Fibroblast of skin of right biceps (primary cell): ENCODE results near the gene GALNT12.

ENCODE experiments used
- DNase-seq: peaks from one replicate; pipeline ENCODE4 v3.0.0-alpha.2; 2013

The GALNT12 gene

GRCh38 chr9:98807070-98807813, at the start of gene GALNT12:
TSS of gene GALNT12 (plus strand) at chr9:98807670. CDS start at chr9:98807699, 29 bp downstream.
- DNase-seq: no peak

- DNase-seq: no peak
Measured at GRCh38 chr9:98760231-98760630, 47.2 kb upstream of the GALNT12 start.

- DNase-seq: peak; percentile 48
Measured at GRCh38 chr9:98763986-98764745, 43.3 kb upstream of the GALNT12 start.

- no peak for DNase-seq
Measured at GRCh38 chr9:98765256-98765655, 42.2 kb upstream of the GALNT12 start.

- peak; percentile 9 for DNase-seq
Measured at GRCh38 chr9:98766586-98766985, 40.9 kb upstream of the GALNT12 start.

- DNase-seq: no peak
Measured at GRCh38 chr9:98767196-98767595, 40.3 kb upstream of the GALNT12 start.

GRCh38 chr9:98767915-98768314, 39.6 kb upstream of the GALNT12 start:
- DNase-seq: no peak

GRCh38 chr9:98768344-98768743, 39.1 kb upstream of the GALNT12 start:
- no peak for DNase-seq

- DNase-seq: no peak
Measured at GRCh38 chr9:98770717-98771116, 36.8 kb upstream of the GALNT12 start.

GRCh38 chr9:98771209-98771874, 36.1 kb upstream of the GALNT12 start:
- no peak for DNase-seq

- DNase-seq: no peak
Measured at GRCh38 chr9:98772364-98773155, 34.9 kb upstream of the GALNT12 start.

- no peak for DNase-seq
Measured at GRCh38 chr9:98773721-98774120, 33.7 kb upstream of the GALNT12 start.

GRCh38 chr9:98774746-98775145, 32.7 kb upstream of the GALNT12 start:
- DNase-seq: no peak

- DNase-seq: peak; percentile 66
Measured at GRCh38 chr9:98775831-98776441, 31.5 kb upstream of the GALNT12 start.

GRCh38 chr9:98777618-98778017, 29.9 kb upstream of the GALNT12 start:
- DNase-seq: no peak

- no peak for DNase-seq
Measured at GRCh38 chr9:98778251-98778650, 29.2 kb upstream of the GALNT12 start.

- no peak for DNase-seq
Measured at GRCh38 chr9:98778711-98779530, 28.5 kb upstream of the GALNT12 start.

GRCh38 chr9:98780059-98780749, 27.3 kb upstream of the GALNT12 start:
- DNase-seq: no peak

GRCh38 chr9:98781588-98782383, 25.7 kb upstream of the GALNT12 start:
- DNase-seq: no peak
